HG02840 (cell line): Measurements from ENCODE around the gene KCNAB3.

Experiments
- ATAC-seq: cut with Tn5 transposase; IDR thresholded peaks from one replicate; pipeline ENCODE4 v1.9.1; 2021; ENCODE audit warnings: mild to moderate bottlenecking, moderate library complexity, moderate number of reproducible peaks; ENCODE audit not compliant: unreplicated experiment, low FRiP score

KCNAB3 gene

DNA sequence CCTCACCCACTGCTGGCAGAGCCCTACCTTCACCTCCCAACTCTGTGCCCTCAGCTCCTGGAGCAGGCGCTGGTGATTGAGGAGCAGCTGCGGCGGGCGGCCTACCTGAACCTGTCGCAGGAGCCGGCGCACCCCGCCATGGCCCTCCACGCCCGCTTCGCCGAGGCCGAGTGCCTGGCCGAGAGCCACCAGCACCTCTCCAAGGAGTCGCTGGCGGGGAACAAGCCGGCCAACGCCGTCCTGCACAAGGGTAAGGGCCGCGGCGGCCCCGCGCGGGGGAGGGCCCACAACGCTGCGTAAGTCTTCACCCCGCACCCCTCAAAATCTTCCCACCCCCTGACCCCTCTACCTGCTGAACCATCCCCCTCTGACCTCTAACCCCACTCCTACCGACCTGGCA lies 20.6 kb downstream of the KCNAB3 start:
- ATAC-seq: no peak

DNA sequence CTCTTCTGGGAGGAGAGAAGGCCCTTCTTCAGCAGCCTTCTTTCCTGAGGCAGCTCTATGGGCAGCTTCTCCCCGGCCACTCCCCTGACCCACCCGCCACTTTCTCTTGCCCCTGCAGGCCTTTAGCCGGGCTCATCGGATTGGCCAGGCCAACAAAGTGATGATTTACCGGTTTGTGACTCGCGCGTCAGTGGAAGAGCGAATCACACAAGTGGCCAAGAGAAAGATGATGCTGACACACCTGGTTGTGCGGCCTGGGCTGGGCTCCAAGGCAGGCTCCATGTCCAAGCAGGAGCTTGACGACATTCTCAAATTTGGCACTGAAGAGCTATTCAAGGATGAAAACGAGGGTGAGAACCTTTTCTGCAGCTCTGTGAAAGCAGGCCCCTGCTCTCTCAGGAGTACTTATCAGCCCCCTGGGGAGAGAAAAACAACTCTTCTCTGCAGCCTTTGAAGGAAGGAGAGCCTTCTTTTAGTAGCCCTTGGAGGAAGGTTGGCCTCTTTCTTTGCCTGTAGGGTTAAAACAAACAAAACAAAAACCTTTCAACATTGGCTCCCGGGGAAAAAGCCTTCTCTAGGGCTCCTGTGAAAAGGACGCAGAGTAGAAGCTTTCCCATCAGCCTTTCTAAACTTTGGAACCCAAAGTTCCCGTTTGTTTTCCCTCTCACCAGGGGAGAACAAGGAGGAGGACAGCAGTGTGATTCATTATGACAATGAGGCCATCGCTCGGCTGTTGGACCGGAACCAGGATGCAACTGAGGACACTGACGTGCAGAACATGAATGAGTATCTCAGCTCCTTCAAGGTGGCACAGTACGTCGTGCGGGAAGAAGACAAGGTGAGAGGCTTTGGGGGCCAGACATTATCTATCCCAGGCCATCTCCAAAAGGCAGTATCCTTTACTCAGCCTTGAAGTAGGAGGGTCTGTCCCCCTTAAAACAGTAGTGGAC lies 26.2 kb downstream of the KCNAB3 start:
- ATAC-seq: no peak

DNA sequence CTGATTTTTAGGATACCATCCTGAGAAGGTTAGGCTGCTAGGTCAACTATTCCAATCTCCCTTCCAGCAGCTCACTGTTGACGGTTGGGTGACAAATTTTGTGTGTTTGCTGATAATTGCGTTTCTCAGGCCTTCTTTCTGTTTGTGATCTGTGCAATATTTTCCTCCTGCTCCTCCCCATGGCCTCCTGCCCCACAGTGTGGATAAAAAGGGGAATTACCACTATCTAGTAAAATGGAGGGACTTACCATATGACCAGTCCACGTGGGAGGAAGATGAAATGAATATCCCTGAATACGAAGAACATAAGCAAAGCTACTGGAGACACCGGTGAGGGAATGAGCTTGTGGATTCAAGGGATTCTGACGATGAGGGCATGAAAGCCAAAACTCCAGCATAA lies 31.9 kb downstream of the KCNAB3 start:
- no peak for ATAC-seq

DNA sequence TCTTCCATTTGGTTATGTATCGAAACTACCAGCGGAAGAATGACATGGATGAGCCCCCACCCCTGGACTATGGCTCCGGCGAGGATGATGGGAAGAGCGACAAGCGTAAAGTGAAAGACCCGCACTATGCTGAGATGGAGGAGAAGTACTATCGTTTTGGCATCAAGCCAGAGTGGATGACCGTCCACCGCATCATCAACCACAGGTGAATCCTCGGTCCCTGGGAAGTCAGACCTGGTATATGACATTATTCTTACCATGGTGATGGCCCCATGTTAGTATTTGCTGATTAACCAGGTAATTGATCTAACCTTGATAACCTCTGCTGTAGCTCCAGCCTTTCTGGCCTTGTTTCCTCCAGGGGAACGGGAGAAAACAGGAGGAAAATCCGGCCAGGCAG lies 32.6 kb downstream of the KCNAB3 start:
- no peak for ATAC-seq

DNA sequence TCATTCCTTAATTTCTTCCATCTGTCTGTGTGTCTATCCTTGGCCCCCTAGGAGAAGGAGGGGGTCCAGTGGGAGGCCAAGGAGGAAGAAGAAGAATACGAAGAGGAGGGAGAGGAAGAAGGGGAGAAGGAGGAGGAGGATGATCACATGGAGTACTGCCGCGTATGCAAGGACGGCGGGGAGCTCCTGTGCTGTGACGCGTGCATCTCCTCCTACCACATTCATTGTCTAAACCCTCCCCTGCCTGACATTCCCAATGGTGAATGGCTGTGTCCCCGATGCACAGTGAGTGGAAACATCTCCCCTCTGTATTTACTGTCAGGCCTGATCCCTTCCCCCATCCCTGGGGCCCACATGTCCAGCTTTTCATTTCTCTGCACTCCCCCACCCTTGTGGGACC lies 34.8 kb downstream of the KCNAB3 start:
- no peak for ATAC-seq

DNA sequence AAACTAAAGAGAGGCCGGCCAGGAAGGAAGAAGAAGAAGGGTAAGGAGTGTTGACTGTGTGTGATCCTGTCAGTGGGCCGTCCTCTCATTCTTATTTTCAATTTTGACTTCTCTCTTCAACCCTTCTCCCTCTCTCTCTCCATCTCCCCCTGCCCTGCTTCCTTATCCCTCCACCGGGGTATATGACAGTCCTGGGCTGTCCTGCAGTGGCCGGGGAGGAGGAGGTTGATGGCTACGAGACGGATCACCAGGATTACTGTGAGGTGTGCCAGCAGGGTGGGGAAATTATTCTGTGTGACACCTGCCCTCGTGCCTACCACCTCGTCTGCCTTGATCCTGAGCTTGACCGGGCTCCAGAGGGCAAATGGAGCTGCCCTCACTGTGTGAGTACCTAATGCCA lies 35.4 kb downstream of the KCNAB3 start:
- no peak for ATAC-seq

DNA sequence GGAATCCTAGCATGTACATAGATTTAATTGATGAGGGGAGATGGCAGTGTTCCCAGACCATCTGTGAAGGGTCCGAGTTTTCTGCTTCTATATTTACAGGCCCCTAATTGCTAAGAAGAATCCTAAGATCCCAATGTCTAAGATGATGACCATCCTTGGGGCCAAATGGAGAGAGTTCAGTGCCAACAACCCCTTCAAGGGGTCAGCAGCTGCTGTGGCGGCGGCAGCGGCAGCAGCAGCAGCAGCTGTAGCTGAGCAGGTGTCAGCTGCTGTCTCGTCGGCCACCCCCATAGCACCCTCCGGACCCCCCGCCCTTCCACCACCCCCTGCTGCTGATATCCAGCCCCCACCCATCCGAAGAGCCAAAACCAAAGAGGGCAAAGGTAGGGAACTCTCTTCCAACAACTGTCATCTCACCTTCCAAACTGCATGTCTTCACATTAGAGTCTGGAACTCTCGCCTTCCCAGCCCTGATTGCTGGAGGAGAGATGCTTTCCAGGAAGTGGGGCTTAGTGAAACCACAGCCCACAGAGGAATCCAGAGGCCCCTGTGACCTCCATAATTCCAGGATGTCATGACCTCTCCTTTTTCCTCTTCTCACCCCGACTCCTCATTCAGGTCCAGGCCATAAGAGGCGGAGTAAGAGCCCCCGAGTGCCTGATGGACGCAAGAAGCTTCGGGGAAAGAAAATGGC lies 36.3 kb downstream of the KCNAB3 start:
- no peak for ATAC-seq

DNA sequence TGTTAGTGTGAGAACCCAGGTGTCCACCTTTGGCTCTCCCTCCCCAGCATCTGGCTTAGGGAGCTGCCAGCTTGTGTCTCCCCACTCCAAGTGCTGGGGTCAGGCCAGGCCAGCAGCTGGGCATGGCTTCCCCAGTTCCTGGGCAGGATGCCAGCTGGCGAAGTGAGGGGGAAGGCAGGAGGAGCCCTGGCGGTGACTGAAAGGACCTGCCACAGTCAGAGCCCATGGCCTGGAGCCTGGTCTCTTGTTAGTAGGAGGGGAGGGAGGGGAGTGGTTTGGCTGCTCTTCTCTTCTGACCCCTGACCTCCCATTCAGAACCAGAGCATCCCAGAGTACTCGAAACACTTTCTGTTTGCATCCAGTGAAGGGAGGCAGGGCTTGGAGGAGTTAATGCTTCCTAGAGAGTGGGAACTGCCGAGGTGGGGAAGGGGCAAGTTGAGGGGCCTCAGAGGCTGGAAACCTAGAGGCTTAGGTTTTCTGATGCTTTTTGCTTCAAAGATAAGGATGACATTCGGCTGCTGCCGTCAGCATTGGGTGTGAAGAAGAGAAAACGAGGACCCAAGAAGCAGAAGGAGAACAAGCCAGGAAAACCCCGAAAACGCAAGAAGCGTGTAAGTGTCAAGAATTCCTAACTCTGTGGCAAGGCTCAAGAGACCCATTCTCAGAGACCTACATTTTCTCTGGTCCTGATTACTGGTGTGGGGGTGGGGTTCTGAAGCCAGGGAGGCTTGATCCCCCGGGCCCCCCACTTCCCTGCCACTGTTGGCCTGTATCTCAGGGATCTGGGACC lies 40.3 kb downstream of the KCNAB3 start:
- ATAC-seq: no peak

DNA sequence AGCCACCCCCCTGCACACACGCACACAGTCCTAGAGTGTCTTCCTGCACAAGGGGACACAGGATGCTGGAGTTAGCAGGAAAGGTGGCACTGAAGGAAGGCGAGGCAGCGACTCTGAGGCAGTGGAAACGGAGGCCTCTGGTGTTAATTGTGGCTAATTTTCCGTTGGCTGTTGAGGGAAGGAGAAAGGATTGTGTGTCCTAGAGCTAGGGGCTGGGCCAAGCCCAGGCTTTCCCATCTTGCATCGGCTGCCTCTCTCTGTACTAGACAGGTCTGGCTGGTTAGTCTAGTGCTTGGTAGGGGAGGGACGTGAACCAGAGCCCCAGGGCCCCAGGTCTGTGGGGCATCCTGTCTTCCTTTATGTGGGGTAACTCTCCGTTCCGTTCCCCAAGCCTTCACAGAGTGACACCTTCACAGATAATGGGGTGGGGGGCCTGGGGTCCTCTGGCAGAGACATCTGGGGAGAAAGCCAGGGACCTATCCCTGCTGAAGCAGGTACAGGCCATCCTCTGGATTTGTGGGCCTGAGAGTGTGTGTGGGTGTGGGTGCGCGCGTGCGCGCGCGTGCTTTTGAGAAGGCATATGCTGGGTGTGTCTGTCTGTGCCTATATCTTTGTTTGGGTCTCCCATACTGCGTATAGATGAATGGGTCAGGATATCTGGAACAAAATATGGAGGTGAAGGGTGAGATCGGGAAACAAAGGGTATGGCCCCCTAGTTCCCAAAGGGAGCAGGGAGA lies 41.3 kb downstream of the KCNAB3 start, which contains the start of gene CHD3:
TSS of gene CHD3 (plus strand) at position 606 of the 737 bp plus-strand sequence. CDS start 212 bp downstream, outside the sequence.
- no peak for ATAC-seq

DNA sequence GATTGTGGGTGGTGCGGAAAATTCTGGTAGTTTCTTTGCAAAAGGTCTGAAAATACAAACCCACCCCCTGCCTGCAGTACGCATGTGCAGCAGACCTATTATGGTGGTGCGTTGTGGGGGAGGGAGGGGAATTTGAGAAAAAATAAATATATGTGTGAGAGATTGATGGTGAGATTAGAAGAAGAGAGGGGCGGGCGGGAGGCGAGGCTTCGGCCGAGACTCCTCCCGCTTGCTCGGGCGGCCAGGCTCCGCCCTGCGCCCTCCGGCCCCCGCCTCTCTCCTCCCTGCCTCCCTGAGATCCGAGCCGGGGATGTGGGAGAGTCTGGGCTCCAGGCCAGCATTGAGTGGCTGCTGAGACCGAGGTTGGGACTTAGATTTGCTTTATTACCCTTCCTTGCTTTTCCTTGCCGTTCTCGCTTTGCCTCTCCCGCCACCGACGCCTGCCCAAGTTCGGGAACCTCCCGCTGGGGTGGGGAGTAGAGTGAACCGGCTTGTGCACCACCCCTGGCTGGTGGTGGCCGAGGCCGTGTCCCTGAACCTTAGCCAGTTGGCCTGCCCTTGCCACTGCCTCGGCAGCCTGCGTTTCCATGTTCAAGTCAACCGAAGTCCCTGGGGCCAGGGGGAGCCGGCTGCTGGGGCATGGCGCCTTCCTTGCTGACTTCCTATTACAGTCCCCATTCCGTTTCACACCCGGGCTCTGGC lies 42.0 kb downstream of the KCNAB3 start:
- no peak for ATAC-seq

DNA sequence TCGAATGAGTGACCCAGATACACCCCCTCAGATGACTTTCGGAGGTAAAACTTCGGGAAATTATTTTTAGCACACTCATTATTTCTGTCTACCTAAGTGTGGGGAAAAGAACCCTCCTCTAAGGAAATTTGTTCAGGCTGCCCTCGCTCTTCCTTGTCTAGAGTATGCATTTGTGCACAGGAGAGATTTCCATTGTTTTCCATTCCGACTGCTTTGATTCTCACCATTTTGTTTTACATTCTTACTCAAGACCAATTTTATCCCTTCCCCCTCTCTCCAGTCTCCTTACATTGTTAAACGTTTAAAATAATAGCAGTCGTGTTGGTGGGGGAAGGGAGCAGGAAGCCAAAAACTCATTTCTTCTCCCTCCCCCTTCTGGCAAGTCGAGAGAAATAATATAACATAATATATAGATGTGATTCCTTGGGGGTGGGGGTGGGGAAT lies 42.6 kb downstream of the KCNAB3 start:
- ATAC-seq: no peak

DNA sequence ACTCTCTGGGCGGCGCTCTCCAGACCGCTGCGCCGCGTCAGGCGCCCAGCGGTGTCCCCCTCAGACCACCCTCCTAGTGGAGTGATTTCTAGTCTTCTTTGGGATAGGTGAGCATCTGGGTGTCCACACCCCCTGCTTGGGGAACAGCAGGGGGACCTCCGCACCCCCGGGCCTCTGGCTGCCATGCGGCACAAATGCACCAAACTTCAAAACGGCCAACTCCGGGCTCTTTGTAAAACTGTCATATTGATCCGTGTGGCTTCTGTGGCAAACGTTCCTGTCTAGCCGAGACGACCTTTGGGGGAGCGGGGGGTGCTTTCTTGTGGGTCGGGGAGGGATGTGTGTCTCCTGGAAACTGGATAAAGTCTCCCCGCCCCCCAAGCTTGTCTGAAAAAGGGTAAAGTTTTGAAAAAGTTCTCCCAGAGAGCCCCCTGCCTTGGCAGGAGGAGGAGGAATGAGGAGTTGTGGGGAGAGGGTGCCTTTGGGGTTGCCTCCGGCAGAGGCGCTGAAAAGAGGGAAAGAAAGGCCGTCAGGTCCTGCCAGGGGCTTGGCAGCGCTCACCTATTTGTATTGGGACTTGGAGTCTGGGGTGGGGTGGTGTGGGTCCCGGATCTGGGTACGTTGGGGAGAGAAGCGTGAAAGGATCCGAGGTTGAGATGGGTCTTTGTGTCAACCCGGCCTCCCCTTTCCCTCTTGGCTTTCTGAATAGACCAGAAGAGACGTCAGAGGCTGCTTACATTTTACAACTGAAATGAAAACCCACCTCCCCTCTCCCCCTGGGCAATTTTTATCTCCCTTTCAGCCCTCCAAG lies 43.2 kb downstream of the KCNAB3 start:
- no peak for ATAC-seq

DNA sequence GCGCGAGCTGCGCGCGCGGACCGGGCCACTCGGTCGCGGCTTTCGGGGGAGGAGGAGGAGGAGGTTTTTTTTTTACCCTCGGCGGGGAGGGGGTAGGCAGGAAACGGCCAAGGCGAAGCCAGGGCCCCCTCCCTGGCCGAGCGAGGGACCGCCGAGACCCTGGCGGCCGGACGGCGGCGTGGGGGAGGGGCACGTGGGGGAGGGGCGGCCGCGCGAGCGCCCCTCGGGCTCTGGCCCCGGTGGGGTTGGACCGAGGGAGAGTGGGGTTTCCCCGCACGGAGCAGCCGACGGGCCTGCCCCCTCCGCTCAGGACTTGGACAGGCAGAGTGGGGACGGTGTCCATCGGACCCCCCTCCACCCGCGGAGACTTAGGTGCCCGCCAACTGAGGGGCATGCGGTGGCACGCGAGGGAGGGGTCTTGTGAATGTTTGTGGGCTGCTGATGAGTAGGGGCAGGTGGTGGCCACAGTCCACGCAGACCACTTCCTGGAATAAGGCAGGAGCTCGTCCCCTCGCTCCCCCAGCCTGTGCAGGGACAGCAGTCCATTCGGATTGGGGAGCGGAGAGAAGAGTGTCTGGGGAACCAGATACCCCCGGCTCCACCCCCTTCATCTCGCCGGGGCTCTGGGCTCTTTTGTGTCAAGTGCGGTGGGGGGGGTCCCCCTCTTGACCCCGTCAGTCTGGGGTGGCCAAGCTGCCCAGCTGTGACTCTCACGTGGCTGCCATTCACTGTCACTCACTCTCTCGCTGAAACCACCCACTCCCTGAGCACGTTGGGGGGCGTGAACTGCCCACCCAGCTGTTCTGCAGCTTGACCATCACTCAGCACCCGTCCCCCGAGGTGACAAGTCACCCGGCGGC lies 44.1 kb downstream of the KCNAB3 start:
- ATAC-seq: no peak

DNA sequence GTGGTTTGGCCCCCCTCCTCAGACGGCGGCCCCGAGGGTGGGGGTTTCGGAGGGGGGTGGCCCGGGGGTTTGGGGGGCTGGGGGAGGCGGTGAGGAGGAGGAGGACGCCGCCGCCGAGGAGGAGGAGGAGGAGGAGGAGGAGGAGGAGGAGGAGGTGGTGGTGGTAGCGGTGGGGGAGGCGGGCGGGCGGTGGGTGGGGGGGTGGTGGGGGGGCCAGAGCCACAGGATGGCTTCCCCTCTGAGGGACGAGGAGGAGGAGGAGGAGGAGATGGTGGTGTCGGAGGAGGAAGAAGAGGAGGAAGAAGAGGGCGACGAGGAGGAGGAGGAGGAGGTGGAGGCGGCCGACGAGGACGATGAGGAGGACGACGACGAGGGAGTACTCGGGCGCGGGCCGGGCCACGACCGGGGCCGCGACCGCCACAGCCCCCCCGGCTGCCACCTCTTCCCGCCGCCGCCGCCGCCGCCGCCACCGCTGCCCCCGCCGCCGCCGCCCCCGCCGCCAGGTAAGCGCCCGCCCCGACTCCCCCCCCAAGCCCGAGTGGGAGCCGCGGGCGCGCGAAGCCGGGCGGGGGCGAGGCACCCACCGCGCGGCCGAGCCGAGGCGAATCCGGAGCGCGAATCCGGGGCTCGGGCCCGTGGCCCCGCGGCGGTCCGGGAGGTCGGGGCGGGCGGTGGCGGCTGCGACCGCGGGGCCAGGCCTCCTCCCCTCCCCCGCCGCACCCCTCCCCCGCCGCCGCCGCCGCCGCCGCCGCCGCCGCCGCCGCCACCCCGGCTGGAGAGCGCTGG lies 44.9 kb downstream of the KCNAB3 start:
- no peak for ATAC-seq

DNA sequence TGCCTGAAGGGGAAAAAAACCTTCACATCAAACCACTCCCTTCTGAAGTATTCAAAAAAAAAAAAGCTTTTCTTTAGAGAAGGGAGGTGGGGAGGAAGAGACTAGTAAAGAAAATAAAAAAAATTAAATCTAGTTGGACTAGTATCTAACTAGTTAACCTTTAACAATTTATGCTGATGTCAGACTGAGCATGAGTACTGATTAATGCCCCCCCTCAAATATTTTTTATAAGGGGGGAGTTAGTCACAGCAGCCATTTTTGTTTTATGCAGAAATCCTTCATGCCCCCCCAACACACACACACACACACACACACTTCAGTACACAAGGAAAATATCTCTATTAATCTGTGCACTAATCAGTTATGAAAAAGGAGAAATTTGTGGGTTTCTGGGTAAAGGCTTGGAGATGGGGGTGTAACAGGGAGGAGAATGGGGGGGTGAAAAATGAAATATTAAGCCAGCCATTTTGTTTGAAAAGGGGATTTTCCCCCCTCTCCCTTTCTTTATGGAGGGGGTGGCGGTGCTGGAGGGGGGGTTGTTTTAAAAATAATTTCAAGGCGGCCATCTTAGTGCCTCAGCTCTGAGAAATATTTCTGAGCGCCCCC lies 45.8 kb downstream of the KCNAB3 start:
- no peak for ATAC-seq

DNA sequence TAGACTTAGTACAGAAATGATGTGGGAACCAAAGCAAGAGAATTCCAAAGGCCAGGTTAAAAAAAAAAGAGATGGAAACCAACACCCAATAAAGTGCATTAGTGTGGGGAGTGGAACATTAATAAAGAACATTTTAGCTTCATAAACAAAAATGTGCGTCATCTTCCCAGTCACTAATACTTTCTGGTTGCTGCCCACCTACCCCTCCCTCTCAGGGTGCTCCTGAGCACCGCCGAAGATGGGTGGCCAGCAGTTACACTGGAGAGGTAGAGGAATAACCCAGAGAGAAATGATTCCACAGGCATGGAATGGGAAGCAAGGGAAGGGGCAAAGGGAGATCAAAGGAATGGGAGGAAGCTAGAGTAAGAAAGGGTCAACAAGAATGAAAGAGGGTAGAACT lies 47.0 kb downstream of the KCNAB3 start:
- no peak for ATAC-seq

DNA sequence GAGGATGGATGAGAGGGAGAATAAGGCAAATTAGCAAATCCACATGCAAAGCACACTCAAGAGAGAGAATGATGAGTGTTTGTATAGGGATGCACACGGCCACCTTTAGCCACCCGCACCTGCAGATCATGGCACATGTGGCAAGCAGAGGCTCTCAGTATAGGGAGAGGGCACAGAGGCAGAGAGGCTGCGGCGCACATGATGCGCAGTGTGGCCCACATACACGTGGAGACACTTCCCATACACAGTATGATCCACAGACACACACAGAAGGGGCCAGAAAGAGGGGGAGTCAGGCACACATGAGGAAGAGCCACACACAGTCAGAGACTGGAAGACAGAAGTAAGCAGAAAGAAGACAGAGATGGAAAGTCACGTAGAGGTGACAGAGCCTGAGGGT lies 47.6 kb downstream of the KCNAB3 start:
- no peak for ATAC-seq
